Adrenal gland (tissue), 12 donors: ENCODE results near the gene ZIK1. TPM values are rescaled to one million over a fixed set of nuclear protein-coding genes. Genes with fewer than 3 reads are reported as not detected.

ENCODE experiments used
- DNase-seq, 7 donors: peaks; one replicate each; pipeline ENCODE4 v3.0.0-alpha.2; 2019 to 2020
- H3K27ac ChIP-seq, 5 donors: fragments of 200-600 bp; sonication (generic) in 4 of 5; 1 replicate in 3 of 5; 2 replicates in 2 of 5; pipeline versions ENCODE4 v1.5.1 to v1.8.0; 2016 to 2020; ENCODE audit warnings: mild to moderate bottlenecking in 1 of 5
- H3K27me3 ChIP-seq: fragments of 200-600 bp; 2 replicates; pipeline ENCODE4 v1.8.0; 2021
- H3K36me3 ChIP-seq, 2 donors: fragments of 200-600 bp; replicated peaks in 1 of 2; 1 replicate in 1 of 2; 2 replicates in 1 of 2; pipeline versions ENCODE4 v1.5.1 to v1.8.0; 2018 to 2022
- H3K4me1 ChIP-seq, 2 donors: fragments of 200-600 bp; replicated peaks in 1 of 2; 1 replicate in 1 of 2; 2 replicates in 1 of 2; pipeline versions ENCODE4 v1.5.1 to v1.8.0; 2018 to 2021
- H3K4me3 ChIP-seq, 4 donors: fragments of 200-600 bp; sonication (generic) in 3 of 4; one replicate each; pipeline ENCODE4 v1.5.1; 2016 to 2018
- H3K9me3 ChIP-seq, 3 donors: fragments of 200-600 bp; sonication (generic) in 1 of 3; replicated peaks in 1 of 3; 1 replicate in 2 of 3; 2 replicates in 1 of 3; pipeline versions ENCODE4 v1.5.1 to v1.8.0; 2016 to 2021
- POLR2A ChIP-seq, 2 donors: fragments of 450-650 bp; IDR thresholded peaks; one replicate each; pipeline ENCODE4 v1.6.1; 2017; ENCODE audit warnings: antibody characterized with exemption in 2 of 2, mild to moderate bottlenecking in 2 of 2, moderate library complexity in 1 of 2
- WGBS, 4 donors: extraction: QIAGEN DNeasy Blood & Tissue Kit in 2 of 4; methylation state at CpG; one replicate each; pipeline versions ENCODE4 v1.1.5 to v1.1.7; 2013 to 2017; 5-methylcytosine and 5-hydroxymethylcytosine counted together
- intact Hi-C, 2 donors: fragments of 100-400 bp; cut with DNase I; formaldehyde crosslinking; loops; one replicate each; pipeline versions ENCODE4 v1.14.1 to v1.15.0; 2022 to 2023
- polyA plus RNA-seq, 3 donors: library from polyadenylated mRNA; stranded (reverse); fragments of 200-250 nt in 2 of 3; fragments of 350-450 nt in 1 of 3; fragmentation: Illumina TruSeq in 1 of 3; extraction: RNeasy Lipid Tissue Mini Kit (QIAGEN cat#74804) in 1 of 3; gene quantifications; one replicate each; pipeline ENCODE4 v1.2.3, GENCODE V29; 2013 to 2014
- total RNA-seq, 9 donors: library from RNA; depleted of rRNA in 4 of 9; stranded (reverse); fragments of >200 nt in 4 of 9; fragments of 120-200 nt in 1 of 9; fragmentation: NEBNext Ultra II Directional in 1 of 9; extraction: Animal tissue kit (Norgen Biotek cat#: 25700) in 1 of 9; gene quantifications; one replicate each; pipeline versions ENCODE4 v1.1.0 to v1.2.4, GENCODE V29; 2013 to 2023
- TF ChIP-seq, protein P1 (sequence below), 6 experiments: fragments of 450-650 bp in 4 of 6; fragments of 200-600 bp in 2 of 6; sonication (generic) in 1 of 6; IDR thresholded peaks; 1 replicate in 5 of 6; 2 replicates in 1 of 6; pipeline versions ENCODE4 v1.5.1 to v1.8.0; 2016 to 2021; ENCODE audit warnings: antibody characterized with exemption in 6 of 6, mild to moderate bottlenecking in 2 of 6, moderate library complexity in 1 of 6
- donor health status: healthy with polysubstance abuse.
- donor health status: Bipolar disorder and iron deficiency.
- donor health status: DM: yes; HTN: yes; CAD: no.
- donor health status: DM: no; HTN: no; CAD: no.
- donor health status: DM: no; HTN: no; CAD: no.
- donor health status: DM: yes; HTN: yes; CAD: no.

Gene ZIK1
- total and polyA plus RNA-seq, 12 donors: 1.5 to 10.5 (median 5.0) TPM

DNA sequence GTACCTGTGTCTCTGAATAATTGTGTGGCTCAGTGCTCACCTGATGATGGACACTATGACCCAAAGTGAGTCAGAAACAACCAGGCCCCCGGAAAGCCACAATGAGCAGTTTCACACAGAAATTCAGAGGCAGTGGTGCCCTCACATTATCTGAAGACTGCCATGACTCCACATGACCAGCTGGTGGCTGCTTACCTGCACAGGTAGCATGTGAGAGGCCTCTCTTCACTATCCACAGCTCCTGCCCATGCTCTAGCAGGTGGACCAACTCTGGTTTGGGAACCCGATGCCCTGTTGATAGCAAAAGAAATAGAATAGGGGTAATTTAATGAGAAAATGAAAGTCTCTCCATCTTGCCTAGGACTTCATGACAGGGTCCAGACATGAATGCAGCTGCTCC lies 31.5 kb upstream of the ZIK1 start:
- DNase-seq: no peak
- Histone ChIP-seq H3K36me3 (peaks cover 4 to 59% of the 10 kb centered on the region in 2 donors), H3K27me3 (no peaks in the 10 kb centered on the region), H3K9me3 (peaks cover under 1 to 31% (median 9%) of the 10 kb centered on the region in 3 donors), H3K27ac (no peak overlapping the region), H3K4me1 (no peaks in the 10 kb centered on the region), H3K4me3 (no peak overlapping the region)
- WGBS, 4 donors: 92 to 100% (median 96%) methylated on average over 1 to 2 of the region's 2 CpGs
- intact Hi-C loops: no loop called here
- TF ChIP-seq POLR2A (IDR thresholded peaks at IDR 0.05): no peak

DNA sequence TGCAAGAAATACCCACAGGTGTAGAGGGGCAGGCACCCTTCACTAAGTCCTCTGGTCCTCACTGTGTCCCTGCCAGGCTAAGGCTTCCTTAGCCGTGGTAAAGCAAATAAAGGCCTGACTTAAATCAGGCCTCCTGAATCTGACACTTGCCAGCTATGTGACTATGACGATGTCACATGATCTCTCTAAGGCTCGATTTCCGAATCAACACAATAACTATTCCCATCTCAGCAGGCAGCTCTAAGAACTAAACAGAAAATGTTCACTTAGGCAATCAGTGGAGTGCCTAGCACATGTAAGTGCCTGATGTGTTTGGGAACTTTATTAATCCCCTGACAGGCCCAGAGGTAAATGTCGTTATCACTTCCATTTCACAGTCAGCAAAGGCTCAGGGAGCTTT lies 26.3 kb upstream of the ZIK1 start:
- TF ChIP-seq, protein P1, sequence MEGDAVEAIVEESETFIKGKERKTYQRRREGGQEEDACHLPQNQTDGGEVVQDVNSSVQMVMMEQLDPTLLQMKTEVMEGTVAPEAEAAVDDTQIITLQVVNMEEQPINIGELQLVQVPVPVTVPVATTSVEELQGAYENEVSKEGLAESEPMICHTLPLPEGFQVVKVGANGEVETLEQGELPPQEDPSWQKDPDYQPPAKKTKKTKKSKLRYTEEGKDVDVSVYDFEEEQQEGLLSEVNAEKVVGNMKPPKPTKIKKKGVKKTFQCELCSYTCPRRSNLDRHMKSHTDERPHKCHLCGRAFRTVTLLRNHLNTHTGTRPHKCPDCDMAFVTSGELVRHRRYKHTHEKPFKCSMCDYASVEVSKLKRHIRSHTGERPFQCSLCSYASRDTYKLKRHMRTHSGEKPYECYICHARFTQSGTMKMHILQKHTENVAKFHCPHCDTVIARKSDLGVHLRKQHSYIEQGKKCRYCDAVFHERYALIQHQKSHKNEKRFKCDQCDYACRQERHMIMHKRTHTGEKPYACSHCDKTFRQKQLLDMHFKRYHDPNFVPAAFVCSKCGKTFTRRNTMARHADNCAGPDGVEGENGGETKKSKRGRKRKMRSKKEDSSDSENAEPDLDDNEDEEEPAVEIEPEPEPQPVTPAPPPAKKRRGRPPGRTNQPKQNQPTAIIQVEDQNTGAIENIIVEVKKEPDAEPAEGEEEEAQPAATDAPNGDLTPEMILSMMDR (IDR thresholded peaks at IDR 0.05): no peak
- no peak overlapping the region for H3K4me3 ChIP-seq
- no peaks in the 10 kb centered on the region for H3K27me3 ChIP-seq
- no peaks in the 10 kb centered on the region for H3K9me3 ChIP-seq
- H3K4me1 ChIP-seq: peaks cover 4 to 16% of the 10 kb centered on the region in 2 donors
- H3K36me3 ChIP-seq: peaks cover 0 to 22% of the 10 kb centered on the region in 2 donors
- 84 to 89% (median 86%) methylated on average over 5 of the region's 5 CpGs for WGBS, 4 donors
- intact Hi-C loops: no loop called here
- DNase-seq: no peak
- no peak overlapping the region for H3K27ac ChIP-seq

DNA sequence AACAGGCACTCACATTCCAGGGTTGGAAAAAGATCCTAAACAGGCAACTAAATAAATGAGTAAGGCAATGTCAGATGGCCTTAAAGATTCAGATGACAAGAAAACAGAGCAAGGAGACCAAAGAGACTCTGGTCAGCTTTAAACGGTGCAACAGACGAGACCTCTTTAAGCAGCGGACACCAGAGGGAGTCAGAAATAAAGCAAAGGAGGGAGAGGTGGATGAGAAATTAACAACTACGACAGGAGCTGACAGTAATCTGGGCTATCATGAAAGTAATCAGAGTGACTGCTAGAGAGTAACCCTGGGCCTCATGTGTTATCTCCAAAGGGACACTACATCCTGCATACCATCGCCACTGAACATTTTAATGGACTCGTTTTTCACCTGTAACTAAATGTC lies 25.4 kb upstream of the ZIK1 start:
- peak overlapping the region in 1 of 5 donors; percentile 75 for H3K27ac ChIP-seq
- intact Hi-C loops: no loop called here
- peaks cover 4 to 16% of the 10 kb centered on the region in 2 donors for H3K4me1 ChIP-seq
- TF ChIP-seq POLR2A (IDR thresholded peaks at IDR 0.05): no peak
- TF ChIP-seq, protein P1 (IDR thresholded peaks at IDR 0.05): no peak
- 20 to 34% (median 27%) methylated on average over 6 of the region's 6 CpGs for WGBS, 4 donors
- no peaks in the 10 kb centered on the region for H3K27me3 ChIP-seq
- no peak for DNase-seq
- no peaks in the 10 kb centered on the region for H3K9me3 ChIP-seq
- peak overlapping the region in 3 of 4 donors; percentile 29 to 96 (median 87) for H3K4me3 ChIP-seq
- peaks cover 0 to 22% of the 10 kb centered on the region in 2 donors for H3K36me3 ChIP-seq

DNA sequence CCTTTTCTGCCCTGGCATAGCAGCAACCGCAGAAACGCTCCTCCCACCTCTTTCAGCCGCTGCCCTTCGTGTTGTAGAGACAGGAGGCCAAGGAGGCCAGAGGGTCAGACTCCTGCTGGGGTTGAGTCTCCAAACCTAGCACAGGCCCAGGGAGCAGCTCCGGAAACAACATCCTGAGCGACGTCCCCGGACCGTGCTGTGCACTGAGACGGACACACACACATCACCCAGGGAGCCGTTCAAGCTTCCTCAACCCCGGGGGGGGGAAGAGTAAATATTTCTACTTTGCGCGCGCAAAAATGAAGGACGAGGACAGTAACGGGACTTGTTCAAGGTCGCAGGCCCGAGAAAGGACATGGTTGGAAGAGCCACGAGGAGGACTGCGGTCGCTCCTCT lies 24.9 kb upstream of the ZIK1 start:
- DNase-seq: peak in 6 of 7 donors; percentile 19 to 57 (median 30)
- H3K4me3 ChIP-seq: peak overlapping the region; percentile 29 to 96 (median 68)
- H3K27me3 ChIP-seq: no peaks in the 10 kb centered on the region
- no peaks in the 10 kb centered on the region for H3K9me3 ChIP-seq
- intact Hi-C loops: no loop called here
- peaks cover 0 to 19% of the 10 kb centered on the region in 2 donors for H3K36me3 ChIP-seq
- peak overlapping the region in 4 of 5 donors; percentile 12 to 75 (median 58) for H3K27ac ChIP-seq
- H3K4me1 ChIP-seq: peaks cover 4 to 16% of the 10 kb centered on the region in 2 donors
- TF ChIP-seq, protein P1 (IDR thresholded peaks at IDR 0.05): no peak
- TF ChIP-seq POLR2A (IDR thresholded peaks at IDR 0.05): no peak
- WGBS, 4 donors: 0 to 1% (median 0%) methylated on average over 19 to 22 of the region's 22 CpGs

DNA sequence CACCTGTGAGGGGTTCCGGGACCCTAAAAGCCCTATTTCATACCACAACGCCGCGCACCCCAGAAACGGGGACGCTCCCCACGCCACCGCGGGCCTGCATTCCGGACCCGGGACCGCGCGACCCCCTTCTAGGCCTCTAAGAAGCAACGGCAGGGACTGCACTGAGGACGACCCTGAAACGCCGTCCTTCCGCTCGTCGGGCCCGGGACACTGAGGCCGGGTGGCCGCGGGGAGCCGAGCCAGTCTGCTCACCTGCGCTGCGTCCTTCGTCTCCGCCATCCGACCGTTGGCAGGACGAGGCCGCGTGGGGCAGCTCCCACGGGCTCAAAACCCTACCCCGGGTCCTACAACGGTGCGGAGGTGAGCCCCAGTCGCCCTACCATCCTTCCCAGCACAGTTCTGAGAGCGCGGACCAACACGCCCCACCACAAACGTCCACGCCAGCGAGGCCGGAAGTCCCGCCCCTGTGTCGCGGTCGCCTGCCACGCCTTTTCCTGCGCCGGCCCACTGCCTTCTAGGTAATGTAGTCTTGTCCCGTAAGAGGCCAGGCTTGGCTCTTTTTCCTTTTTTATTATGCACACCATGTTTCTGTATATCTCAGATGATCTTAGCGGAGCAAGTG lies 24.4 kb upstream of the ZIK1 start, which contains the start of gene ZNF550:
ZNF550 (minus strand) TSS at position 460 of the 622 bp plus-strand sequence; CDS start at position 279, 181 bp downstream.
- Histone ChIP-seq H3K9me3 (peaks cover 0 to 1% (median 0%) of the 10 kb centered on the region in 3 donors), H3K27ac (peak within 1 kb of the TSS in 4 of 5 donors; percentile 12 to 75 (median 58)), H3K4me3 (peak within 1 kb of the TSS; percentile 29 to 96 (median 68)), H3K27me3 (no peaks in the 10 kb centered on the region), H3K4me1 (peaks cover 4 to 16% of the 10 kb centered on the region in 2 donors), H3K36me3 (peaks cover 0 to 14% of the 10 kb centered on the region in 2 donors)
- WGBS, 4 donors: 0 to 1% (median 0%) methylated on average over 21 to 56 of the region's 56 CpGs
- DNase-seq: peak; percentile 89 to 96 (median 92)
- TF ChIP-seq, protein P1 (IDR thresholded peaks at IDR 0.05): no peak
- TF ChIP-seq POLR2A (IDR thresholded peaks at IDR 0.05): peak in 1 of 2 donors; percentile 50
- intact Hi-C loops: no loop called here
